OCI-LY1 (cell line): ENCODE measurements around the gene RNH1.

Experiments used
- H2AFZ ChIP-seq: fragments of 200-600 bp; sonication (generic), shearing (Covaris generic); 2 replicates; pipeline ENCODE4 v1.6.0; 2014; ENCODE audit warnings: antibody characterized with exemption, mild to moderate bottlenecking, low read length
- H3F3A ChIP-seq: fragments of 200-600 bp; sonication (generic), shearing (Covaris generic); 2 replicates; pipeline ENCODE4 v1.6.0; 2014; ENCODE audit warnings: mild to moderate bottlenecking, antibody characterized with exemption, low read length, moderate library complexity; ENCODE audit not compliant: insufficient read depth
- H3K27ac ChIP-seq: fragments of 200-600 bp; sonication (generic); 2 replicates; pipeline ENCODE4 v1.5.1; 2014; ENCODE audit warnings: low read length, mixed run types, mild to moderate bottlenecking, low read depth; ENCODE audit not compliant: poor library complexity, severe bottlenecking
- H3K27me3 ChIP-seq: fragments of 200-600 bp; sonication (generic); 2 replicates; pipeline ENCODE4 v1.6.0; 2014; ENCODE audit warnings: antibody characterized with exemption, mild to moderate bottlenecking, low read length, moderate library complexity; ENCODE audit not compliant: insufficient read depth
- H3K36me3 ChIP-seq: fragments of 200-600 bp; sonication (generic); 2 replicates; pipeline ENCODE4 v1.6.1; 2014; ENCODE audit warnings: mild to moderate bottlenecking, antibody characterized with exemption, low read length, moderate library complexity, mixed read lengths; ENCODE audit not compliant: insufficient read depth
- H3K4me1 ChIP-seq: fragments of 200-600 bp; sonication (generic); 2 replicates; pipeline ENCODE4 v1.5.1; 2014; ENCODE audit warnings: mild to moderate bottlenecking, low read length, moderate library complexity; ENCODE audit not compliant: insufficient read depth, severe bottlenecking
- H3K4me2 ChIP-seq: fragments of 200-600 bp; sonication (generic), shearing (Covaris generic); 2 replicates; pipeline ENCODE4 v1.6.1; 2014; ENCODE audit warnings: low read length
- H3K4me3 ChIP-seq: fragments of 200-600 bp; sonication (generic); 2 replicates; pipeline ENCODE4 v1.5.1; 2014; ENCODE audit warnings: low read length, low read depth, mild to moderate bottlenecking, mixed read lengths; ENCODE audit not compliant: poor library complexity, severe bottlenecking
- H3K79me2 ChIP-seq: fragments of 200-600 bp; shearing (Covaris generic); 2 replicates; pipeline ENCODE4 v1.6.1; 2016; ENCODE audit warnings: mixed run types, low read length, mixed read lengths; ENCODE audit not compliant: insufficient read depth
- H3K9ac ChIP-seq: fragments of 200-600 bp; sonication (generic), shearing (Covaris generic); 2 replicates; pipeline ENCODE4 v1.6.1; 2014; ENCODE audit warnings: mild to moderate bottlenecking, low read length, mixed read lengths
- H3K9me2 ChIP-seq: fragments of 200-600 bp; sonication (generic), shearing (Covaris generic); 2 replicates; pipeline ENCODE4 v1.6.1; 2014; ENCODE audit warnings: low read depth, mild to moderate bottlenecking, low read length, mixed read lengths
- H3K9me3 ChIP-seq: fragments of 200-600 bp; shearing (Covaris generic); 2 replicates; pipeline ENCODE4 v1.6.1; 2014; ENCODE audit warnings: low read length, mixed read lengths
- H4K20me1 ChIP-seq: fragments of 200-600 bp; sonication (generic), shearing (Covaris generic); 2 replicates; pipeline ENCODE4 v1.6.0; 2016; ENCODE audit warnings: mild to moderate bottlenecking, low read length; ENCODE audit not compliant: insufficient read depth
- EZH2 ChIP-seq: fragments of 200-600 bp; sonication (generic), shearing (Covaris generic); IDR thresholded peaks from 2 replicates; pipeline ENCODE4 v1.8.0; 2017; ENCODE audit warnings: borderline replicate concordance, mixed run types, mild to moderate bottlenecking, antibody characterized with exemption, low read length, moderate library complexity, mixed read lengths
- TF ChIP-seq, protein P1 (sequence below): fragments of 200-600 bp; sonication (generic), shearing (Covaris generic); IDR thresholded peaks from 2 replicates; pipeline ENCODE4 v1.5.1; 2017; ENCODE audit warnings: mild to moderate bottlenecking, antibody characterized with exemption, low read length, moderate library complexity, mixed read lengths

The RNH1 gene

GRCh38 chr11:474914-475506, 32.0 kb downstream of the RNH1 start:
- H3K4me1 ChIP-seq, result no peaks in the 10 kb centered on the region
- H4K20me1 ChIP-seq, result no peaks in the 10 kb centered on the region
- no peaks in the 10 kb centered on the region for H3K27me3 ChIP-seq
- H3K9ac ChIP-seq, result no peak overlapping the region
- H3F3A ChIP-seq, result no peaks in the 10 kb centered on the region
- H3K9me3 ChIP-seq, result no peaks in the 10 kb centered on the region
- peaks cover 7% of the 10 kb centered on the region for H3K36me3 ChIP-seq
- no peak overlapping the region for H3K4me3 ChIP-seq
- TF ChIP-seq, protein P1, sequence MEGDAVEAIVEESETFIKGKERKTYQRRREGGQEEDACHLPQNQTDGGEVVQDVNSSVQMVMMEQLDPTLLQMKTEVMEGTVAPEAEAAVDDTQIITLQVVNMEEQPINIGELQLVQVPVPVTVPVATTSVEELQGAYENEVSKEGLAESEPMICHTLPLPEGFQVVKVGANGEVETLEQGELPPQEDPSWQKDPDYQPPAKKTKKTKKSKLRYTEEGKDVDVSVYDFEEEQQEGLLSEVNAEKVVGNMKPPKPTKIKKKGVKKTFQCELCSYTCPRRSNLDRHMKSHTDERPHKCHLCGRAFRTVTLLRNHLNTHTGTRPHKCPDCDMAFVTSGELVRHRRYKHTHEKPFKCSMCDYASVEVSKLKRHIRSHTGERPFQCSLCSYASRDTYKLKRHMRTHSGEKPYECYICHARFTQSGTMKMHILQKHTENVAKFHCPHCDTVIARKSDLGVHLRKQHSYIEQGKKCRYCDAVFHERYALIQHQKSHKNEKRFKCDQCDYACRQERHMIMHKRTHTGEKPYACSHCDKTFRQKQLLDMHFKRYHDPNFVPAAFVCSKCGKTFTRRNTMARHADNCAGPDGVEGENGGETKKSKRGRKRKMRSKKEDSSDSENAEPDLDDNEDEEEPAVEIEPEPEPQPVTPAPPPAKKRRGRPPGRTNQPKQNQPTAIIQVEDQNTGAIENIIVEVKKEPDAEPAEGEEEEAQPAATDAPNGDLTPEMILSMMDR, result no peak
- no peak for TF ChIP-seq EZH2
- H3K4me2 ChIP-seq, result no peak overlapping the region
- H3K79me2 ChIP-seq, result no peaks in the 10 kb centered on the region
- H3K9me2 ChIP-seq, result no peaks in the 10 kb centered on the region
- H2AFZ ChIP-seq, result no peak overlapping the region
- H3K27ac ChIP-seq, result no peak overlapping the region

GRCh38 chr11:473962-474785, 32.9 kb downstream of the RNH1 start:
- Histone ChIP-seq H3K27me3 (no peaks in the 10 kb centered on the region), H3K79me2 (no peaks in the 10 kb centered on the region), H4K20me1 (no peaks in the 10 kb centered on the region), H3K27ac (no peak overlapping the region), H3K9me2 (no peaks in the 10 kb centered on the region), H3K9me3 (no peaks in the 10 kb centered on the region), H3K36me3 (peaks cover 7% of the 10 kb centered on the region), H2AFZ (no peak overlapping the region), H3K4me2 (no peak overlapping the region), H3K4me1 (no peaks in the 10 kb centered on the region), H3K9ac (no peak overlapping the region), H3F3A (no peaks in the 10 kb centered on the region), H3K4me3 (no peak overlapping the region)
- TF ChIP-seq, protein P1, result no peak
- TF ChIP-seq EZH2, result no peak

- H3K79me2 ChIP-seq, result no peaks in the 10 kb centered on the region
Measured at GRCh38 chr11:473415-473814, 33.6 kb downstream of the RNH1 start.

More at GRCh38 chr11:473415-473814, 33.6 kb downstream of the RNH1 start:
- no peak for TF ChIP-seq EZH2
- Histone ChIP-seq H3K27me3 (no peaks in the 10 kb centered on the region), H3K4me2 (no peak overlapping the region), H3F3A (no peaks in the 10 kb centered on the region), H3K27ac (no peak overlapping the region), H3K9ac (no peak overlapping the region), H3K9me3 (no peaks in the 10 kb centered on the region), H3K4me3 (no peak overlapping the region), H3K4me1 (no peaks in the 10 kb centered on the region), H4K20me1 (no peaks in the 10 kb centered on the region), H2AFZ (no peak overlapping the region), H3K36me3 (peaks cover 7% of the 10 kb centered on the region), H3K9me2 (no peaks in the 10 kb centered on the region)
